Dermis blood vessel endothelial cell (primary cell): Measurements from ENCODE around the gene LEKR1. TPM values are rescaled to one million over a fixed set of nuclear protein-coding genes. Genes with fewer than 3 reads are reported as not detected.
A peak's percentile ranks its signal among the peaks of the same experiment; 100 is the strongest.
"Not testable (repeated sequence)": the region's sequence is repeated elsewhere in the genome, so short reads cannot be mapped to it uniquely, and the experiment has no call there.

Experiments
- DNase-seq: peaks from one replicate; pipeline ENCODE4 v3.0.0; 2010
- total RNA-seq: library from RNA; depleted of rRNA; stranded (reverse); fragments of >200 nt; gene quantifications from 2 replicates; pipeline ENCODE4 v1.2.3, GENCODE V29; 2014

The LEKR1 gene
- total RNA-seq, 1 donor from 2014 or later = 0.17 TPM

DNA sequence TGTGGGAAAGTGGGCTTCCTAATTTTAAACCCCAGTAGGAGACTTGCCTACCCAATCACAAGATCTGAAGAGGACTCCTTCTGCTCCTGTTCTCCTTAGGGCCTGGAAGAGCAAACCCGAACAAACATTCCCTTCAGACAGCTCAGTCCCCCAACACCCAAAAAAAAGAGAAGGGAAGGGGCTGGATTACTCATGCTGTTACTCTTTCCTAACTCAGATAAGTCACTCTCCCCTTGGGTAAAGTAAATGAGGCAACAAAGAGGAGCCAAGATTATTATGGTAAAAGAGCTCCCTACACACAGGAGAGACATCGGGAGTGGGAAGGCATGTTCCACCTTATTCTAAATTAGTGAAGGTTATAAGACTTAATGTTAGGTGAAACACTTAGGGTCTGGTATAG lies 18.1 kb upstream of the LEKR1 start:
- no peak for DNase-seq

DNA sequence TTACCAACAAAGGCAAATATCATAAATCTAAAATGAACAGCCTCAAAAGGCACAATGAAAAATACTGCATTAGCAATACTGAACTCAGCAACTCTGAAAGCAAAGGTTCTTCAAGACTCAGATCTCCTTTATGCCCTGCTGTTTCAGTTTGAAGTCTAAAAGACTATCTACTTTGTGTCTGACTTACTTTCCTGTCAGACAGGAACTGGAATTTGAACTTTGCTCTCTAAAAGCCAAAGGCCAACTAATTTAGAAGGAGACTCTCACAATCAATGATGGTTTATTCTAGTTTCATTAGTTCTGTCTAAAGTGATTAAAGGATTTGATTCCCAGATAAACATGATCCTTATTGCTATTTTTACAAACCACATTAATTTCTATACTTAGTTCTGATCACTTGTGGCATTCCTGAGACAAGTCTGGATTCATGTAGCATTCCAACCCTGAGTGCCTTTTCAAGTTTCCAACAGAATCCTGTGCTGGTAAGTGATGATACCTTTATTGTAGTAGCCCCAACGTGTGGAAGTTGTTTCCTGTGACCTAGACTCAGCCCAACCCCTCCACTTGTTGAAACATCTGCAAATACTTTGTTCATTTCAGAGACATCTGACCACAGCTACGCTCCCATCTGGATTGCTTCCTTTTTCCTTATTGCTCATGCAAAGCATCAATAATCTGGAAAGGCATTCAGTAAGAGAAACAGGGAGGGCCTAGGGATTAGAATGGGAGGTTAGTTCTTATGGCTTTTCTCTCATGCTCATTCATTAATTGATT lies 14.9 kb upstream of the LEKR1 start:
- peak; percentile 52 for DNase-seq

DNA sequence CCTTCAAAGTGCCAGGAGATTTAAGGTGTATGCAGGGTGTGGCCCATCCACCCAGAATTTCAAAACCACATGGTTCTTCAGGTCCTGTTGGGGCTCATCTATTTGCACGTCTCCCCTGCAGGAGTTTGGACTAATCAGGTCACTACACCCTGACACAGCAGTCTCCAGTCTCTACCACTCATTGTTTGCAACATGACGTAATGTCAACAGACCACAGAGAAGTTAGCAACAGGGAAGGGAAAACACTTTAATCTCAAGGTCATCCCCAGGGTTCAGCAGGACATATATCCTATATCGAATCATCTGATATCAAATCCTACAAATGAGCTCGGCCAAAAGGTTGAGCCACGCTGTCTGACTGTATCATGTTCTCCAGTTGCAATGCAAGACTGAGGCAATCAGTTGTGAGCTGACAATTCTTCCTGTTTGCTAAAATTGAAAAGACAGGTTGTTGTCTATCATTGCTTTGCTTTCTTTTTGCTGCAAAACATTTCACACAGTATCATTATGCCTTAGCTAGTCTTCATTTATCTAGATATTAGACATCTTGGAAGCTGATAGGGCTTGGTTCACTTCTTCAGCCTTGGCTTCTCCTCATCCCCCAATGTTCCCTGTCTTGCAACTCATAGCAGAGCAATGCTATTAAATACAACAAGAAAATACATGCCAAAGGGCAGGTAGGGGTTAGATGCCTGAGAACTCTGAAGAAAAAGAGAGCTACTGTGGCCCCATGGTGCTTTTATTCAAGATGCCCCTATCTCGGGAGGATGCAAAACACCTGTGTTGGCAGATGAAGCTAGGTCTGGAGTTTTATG lies 13.4 kb upstream of the LEKR1 start:
- DNase-seq = peak; percentile 77

DNA sequence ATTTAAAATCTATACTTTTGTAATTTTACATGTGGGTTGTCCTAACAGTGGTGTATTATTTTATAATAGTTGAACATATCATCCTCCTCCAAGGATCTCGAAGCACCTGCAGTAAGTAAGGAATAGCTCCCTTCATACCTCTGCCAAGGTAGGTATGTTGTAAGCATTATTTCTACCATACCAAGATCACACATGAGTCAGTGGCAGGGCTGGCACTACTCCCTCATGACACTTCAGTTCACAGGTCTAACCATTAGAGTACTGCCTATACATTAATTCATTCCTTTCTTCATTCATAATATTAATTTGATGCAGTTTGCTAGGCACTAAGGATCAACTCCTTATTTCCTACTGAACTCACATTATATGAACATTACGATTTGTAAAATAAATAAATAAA lies 11.9 kb upstream of the LEKR1 start:
- DNase-seq = no peak

DNA sequence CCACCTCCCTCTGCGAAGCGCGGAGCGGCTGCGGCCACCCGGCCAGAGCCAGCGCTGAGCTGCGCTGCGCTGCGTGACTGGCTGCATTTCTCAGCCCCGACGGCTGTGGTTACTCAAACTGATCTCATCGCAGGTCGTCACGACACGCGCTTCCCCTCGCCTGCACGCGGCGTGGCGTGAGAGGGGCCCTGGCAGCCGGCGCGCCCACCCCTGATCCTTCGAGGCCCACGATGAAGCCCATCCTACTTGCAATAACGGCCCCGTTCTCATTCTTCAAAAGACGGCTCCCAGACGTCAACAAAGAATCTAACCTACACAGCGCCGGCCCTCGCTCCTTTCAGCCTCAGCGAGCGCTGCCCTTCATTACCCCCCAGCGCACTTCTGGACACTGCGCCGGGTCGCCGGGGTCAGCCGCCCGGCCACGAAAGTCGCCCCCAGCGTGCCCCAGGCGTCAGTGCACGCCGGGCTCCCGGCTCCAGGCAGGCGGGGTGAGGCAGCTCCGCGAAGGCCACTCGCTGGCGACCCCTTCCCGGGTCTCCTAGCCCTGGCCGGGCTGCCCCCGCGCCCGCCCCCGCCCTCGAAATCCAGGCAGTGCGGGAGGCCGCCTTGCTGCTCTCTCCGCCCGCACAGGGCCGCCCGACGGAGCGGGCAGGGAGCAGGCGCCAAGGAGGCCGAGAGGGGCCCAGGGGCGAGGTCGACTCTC lies 9.9 kb upstream of the LEKR1 start:
- DNase-seq = peak; percentile 70

DNA sequence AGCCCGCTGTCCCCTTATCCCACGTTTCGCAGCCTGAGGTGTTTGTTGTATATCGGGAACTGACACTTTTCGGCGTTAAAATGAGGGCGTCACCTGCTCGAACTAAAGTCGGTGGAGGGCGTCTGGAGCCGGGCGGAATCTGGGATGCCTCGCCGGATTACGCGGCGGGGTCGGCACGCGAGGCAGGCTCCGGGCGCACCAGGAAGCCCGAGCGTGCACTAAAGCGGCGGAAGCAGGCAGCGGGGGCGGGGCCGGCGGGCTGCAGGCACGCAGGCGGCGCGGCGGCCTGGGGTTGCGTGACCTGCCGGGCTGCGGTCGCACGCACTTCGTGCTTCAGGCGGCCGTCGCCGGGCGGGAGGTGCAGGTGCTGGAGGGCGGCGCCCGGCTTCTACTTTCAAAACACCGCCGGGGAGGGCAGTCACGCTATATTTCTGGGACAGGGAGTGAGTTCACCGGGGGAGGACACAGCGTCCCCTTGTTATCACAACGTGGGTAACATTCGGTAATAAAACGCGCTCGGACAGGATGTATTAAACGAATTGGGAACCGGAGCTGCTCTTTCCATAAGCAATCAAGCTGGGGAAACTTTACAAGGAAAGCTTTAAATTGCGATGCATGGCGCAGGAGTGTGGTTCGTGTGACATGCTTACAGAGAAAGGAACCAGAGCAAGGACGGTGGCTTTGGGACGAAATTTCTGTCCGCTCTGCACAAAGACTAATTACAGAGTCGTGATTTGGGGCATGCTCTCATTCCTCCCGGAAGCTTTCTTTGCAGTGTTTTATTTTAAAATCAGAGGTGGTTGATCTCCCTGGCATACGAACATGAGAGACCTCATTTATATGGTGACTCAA lies 9.1 kb upstream of the LEKR1 start:
- peak; percentile 92 for DNase-seq

DNA sequence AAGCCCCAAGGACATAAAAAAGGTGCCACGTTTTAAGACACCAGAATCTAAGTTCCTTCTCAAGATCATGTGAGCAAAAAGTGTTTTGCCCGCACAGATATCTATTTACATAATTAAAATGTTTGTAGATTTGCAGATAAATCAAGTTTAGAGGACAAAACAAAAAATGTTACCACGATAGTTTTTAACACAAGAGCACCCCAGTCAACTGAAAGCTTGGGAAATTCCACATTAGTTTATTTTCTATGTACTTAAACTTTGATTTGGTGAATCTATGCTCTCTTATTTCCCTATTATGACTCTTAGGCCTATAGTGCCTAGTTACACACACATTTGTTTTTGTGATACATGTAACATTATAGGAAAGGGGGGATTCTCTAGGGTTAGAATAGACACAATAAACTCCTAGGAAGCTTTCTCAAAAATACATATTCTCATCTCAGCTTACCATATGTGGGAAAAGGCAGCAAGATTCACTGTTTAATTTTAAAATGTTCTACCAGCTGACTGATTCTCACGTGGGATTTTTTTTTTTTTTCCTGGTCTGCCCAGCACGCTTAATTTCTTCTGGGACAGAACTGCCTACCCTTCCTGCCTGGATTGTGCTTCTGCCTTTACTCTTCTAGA lies 8.4 kb upstream of the LEKR1 start:
- DNase-seq = no peak

DNA sequence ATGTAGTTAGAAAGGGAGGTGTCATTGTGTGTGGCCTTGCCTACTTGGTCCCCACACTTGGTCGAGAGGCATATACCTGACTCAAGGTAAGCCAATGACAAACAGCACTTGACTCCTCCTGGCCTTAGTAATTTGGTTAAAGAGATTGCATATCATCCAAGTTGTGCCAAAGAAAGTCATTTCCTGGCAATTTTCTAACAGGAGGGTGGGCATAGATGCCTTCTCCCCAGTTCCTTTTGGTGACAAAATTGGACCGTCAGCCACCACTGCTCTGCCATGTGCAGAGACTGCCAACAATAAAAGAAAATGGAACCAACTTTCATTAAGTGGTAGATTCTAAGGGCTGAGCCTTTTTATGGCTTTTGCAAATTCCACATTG lies 7.9 kb upstream of the LEKR1 start:
- no peak for DNase-seq

DNA sequence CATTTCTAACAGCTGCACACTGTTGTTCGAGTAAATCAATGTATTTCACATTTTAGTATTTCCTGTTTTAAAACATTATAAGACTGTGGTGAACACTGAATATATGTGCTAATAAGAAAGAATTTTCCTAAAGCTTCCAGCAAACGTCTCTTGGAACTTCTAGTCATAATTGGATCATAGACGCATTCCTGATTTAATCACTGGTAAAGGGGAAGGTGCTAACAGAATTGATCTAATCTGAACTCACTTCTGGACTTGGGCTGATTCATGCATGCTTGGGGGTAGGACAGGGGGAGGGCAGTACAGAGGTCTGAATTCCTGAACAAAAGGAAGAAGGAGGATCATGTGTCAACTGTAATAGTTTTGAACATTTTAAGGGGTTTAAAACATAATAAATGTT lies 7.3 kb upstream of the LEKR1 start:
- peak; percentile 82 for DNase-seq

DNA sequence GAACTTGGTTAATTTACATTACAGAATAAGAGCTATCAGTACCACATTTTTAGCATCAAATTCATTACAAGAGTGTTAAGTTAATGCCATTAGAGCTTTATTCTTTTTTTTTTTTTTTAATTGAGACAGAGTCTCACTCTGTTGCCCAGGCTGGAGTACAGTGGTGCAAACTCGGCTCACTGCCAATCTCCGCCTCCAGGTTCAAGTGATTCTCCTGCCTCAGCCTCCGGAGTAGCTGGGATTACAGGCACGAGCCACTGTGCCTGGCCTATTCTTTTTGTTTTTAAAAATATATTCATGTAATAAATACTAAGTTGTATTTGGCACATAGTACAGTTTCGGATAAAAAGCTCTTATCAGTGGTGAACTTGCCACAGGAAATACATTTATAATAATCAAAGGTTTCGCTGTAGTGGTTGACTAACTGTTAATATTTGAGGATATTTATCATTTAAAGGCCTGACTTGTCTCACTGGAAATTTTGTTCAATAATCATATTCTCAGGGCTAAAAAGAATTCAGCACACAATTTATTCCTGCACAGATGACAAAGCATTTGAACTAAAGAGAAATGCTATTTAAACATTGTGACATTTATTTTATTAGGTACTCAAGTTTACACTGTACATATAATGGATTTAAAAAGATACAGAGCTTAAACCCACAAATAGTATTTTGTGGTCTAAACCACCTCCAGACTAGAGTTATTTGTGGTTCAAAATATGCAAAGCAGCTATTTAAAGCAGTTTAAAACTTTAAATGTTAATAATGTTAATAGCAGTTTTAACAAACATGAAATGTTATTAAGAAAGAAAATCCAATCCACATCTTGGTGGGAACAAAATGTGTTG lies 6.1 kb upstream of the LEKR1 start:
- peak; percentile 37 for DNase-seq

DNA sequence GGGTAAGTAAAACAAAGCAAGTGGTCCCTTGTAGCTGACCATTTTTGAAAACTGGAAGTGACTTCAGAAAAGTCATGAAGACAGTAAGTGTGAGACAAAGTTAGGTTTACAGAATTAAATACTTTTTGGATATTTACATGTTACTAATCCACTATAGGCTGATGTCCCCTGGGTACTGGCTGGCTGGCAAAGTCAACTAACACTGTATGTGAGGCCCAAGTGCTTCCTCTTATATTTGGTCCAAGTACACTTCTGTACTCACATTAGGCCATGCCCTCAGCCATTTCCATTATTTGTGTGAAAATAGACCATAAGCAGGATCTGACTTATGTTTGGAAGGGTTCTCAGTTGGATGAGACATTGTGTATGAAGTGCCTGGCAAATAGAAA lies 5.5 kb upstream of the LEKR1 start:
- peak; percentile 25 for DNase-seq

DNA sequence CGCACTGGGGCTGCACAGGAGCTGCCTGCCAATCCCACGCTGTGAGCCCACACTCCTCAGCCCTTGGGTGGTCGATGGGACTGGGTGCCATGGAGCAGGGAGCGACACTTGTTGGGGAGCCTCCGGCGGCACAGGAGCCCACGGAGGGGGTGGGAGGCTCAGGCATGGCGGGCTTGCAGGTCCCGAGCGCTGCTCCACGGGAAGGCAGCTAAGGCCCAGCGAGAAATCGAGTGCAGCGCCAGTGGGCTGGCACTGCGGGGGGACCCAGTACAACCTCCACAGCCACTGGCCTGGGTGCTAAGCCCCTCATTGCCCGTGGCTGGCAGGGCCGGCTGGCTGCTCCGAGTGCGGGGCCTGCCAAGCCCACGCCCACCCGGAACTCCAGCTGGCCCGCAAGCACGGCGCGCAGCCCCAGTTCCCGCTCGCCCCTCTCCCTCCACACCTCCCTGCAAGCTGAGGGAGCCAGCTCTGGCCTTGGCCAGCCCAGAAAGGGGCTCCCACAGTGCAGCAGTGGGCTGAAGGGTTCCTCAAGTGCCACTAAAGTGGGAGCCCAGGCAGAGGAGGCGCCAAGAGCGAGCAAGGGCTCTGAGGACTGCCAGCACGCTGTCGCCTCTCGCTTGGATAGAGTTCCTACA lies 3.4 kb upstream of the LEKR1 start:
- DNase-seq = not testable (repeated sequence)

DNA sequence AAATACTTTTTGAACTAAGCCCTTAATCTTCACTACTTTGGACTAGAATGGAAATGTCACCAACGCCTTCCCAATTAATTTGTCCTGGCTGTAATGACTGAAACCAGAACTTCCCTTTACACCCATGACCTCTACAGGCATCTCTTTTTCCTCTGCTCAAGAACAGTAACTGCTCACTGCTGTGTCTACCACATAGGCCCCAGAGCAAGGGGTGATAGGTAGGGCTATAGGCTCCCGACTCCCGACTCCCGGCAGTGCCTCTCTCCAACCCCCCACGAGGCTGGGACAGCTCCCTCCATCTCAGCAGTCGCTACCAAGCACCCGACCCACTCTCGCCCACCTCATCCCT lies 384 bp upstream of the LEKR1 start:
- no peak for DNase-seq

DNA sequence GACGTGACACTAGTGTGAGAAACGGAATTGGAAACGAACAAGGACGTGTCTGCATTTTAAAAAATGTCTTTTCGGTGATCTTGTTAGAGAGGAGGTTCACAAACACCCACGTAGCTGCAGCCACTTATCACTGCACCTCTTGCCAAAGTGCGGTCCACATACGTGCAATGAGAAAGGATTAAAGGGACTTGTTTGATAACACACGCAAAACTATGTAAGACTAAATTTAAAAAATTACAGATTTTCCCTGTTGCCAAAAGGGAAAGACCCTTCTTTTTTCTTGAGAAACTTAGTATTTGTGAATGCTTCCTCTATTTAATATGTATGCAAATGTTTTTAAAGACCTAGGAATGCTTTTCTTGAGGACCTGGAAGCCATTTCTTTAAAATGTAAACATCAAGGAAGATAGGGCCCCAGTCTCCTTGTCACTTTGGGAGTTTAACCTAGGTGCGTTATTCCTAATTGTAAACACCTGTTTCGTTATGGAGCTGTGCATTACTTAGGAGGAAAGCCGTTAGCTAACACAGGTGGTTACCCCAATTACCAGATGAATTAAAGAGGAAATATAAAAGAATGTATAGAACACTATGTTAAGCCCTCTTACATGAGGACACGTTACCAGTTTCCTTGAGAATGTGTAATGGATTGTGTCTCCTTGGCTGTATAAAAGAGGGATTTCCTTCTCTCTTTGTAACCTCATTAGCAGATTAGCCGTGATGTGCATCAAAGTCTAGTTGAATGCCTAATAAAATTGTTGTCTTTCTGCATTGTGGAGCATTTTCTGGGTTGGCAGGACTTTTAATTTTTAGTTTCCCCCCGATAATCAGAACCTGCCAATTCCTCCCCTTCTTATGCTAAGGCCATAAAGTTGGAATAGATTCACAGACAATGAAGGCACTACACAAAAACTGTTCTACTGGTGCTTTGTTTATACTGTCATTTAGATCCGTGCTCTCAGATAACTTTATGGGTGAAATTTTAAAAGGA lies 1.0 kb downstream of the LEKR1 start:
- DNase-seq = no peak

DNA sequence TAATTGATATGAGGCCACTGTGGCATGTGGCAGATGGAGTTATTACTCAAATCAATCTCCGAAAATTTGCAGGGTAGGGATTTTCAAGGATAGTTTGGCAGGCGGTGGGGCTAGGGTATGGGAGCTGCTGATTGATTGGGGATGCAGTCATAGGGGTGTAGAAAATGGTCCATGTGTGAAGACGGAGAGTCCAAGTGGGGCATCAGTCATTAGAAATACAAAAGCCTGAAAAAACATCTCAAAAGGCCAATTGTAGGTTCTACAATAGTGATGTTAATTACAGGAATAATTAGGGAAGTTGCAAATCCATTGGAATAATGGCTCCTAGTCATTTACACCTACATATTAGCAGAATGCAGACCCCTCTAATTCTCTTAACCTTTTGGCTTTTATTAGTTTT lies 4.9 kb downstream of the LEKR1 start:
- no peak for DNase-seq

DNA sequence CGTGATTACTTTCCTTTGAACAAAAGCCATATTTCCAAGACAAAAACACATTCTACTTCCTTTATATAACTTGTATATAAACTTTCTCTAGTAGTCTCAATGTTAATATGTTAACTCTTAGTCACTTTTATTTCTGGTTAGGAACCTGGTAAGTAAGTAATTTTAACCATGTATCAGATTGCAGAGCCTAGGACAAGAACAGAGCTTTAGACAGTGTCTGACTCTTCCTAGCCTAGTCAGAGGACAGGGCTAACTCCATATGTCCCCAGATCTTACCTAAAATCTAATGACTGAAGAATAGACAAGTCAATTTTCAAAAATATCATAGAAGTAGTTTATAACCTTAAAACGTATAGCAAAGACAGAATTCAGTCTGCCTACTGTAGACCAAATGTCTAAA lies 8.3 kb downstream of the LEKR1 start:
- DNase-seq = no peak

DNA sequence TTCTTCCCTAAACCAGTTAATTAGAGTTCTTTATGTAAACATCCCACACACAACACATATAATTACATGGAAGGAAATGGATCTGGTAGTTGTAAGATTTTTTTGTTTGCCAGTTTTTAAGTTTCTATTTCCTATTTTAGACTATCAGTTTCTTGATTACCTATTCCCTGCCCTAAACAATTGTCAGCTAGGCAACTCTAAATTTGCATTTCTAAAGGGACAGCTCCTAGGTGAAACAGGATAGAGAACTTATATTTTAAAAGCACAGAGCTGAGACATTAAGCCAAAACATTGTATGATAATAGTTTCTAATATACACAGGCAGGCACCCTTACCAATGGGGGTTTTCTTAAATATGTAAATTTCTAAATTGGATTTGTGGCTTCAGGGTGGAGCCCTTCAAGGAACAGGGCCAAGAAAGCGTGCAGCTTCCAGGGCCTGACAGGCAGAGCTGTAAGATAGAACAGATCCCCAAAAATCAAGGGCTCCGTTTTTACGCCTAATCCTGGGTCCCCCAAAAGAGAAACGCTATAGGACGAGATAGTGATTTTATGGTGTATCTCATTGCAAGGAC lies 8.9 kb downstream of the LEKR1 start:
- DNase-seq = no peak

DNA sequence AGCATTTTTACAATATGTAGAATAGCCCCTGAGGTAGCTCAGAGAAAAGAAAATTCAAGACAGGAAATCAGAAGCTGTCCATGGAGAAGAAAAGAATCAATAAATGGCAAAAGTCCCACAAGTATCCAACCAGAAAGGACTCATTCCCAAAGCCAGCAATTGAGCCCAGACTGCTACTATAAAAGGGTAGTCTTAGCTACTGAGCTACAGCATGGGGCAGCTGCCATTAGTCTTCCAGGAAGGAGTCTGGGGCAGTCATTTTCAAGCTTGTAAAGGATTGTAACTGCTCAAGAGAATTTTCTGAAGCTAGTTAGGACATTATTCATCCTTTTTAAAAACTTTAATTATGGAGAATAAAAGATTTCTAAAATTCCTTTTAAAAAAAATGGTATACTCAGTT lies 10.5 kb downstream of the LEKR1 start:
- no peak for DNase-seq

DNA sequence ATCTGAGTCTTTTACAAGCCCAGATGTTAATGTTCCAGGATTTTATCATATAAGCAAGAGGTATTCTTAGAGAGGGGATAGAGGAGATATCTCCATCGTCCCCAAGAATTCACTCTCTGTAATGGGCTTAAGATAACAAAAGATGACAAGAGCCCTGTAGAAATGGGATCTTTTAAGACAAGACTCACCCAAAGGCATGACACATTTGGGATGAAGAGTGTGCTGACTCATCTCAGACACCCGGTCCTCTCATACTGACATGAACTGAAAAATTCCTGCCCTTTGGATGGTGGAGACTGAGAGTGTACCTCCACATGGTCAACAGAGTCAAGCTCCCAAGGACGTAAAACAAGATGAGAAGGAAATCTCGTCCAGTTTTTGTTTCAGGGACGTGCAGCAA lies 11.0 kb downstream of the LEKR1 start:
- DNase-seq = no peak
